Muscle of leg (tissue), 11 donors: ENCODE data around the gene PEAK1. TPM values are rescaled to one million over a fixed set of nuclear protein-coding genes. Genes with fewer than 3 reads are reported as not detected.
A peak's percentile ranks its signal among the peaks of the same experiment; 100 is the strongest.

ENCODE experiments used
- DNase-seq: peaks from one replicate; pipeline ENCODE4 v3.0.0; 2013
- H3K27ac ChIP-seq: one replicate; pipeline ENCODE4 v1.5.1; 2013; ENCODE audit warnings: mild to moderate bottlenecking, low read length, control low read depth
- H3K27me3 ChIP-seq: one replicate; pipeline ENCODE4 v1.6.1; 2013; ENCODE audit warnings: low read length; ENCODE audit not compliant: control insufficient read depth, insufficient read depth
- H3K36me3 ChIP-seq: one replicate; pipeline ENCODE4 v1.6.1; 2013; ENCODE audit warnings: low read length; ENCODE audit not compliant: control insufficient read depth, insufficient read depth
- H3K4me1 ChIP-seq: one replicate; pipeline ENCODE4 v1.6.1; 2013; ENCODE audit warnings: low read length; ENCODE audit not compliant: control insufficient read depth, insufficient read depth
- H3K4me3 ChIP-seq: one replicate; pipeline ENCODE4 v1.5.1; 2013; ENCODE audit warnings: low read length, control low read depth
- H3K9me3 ChIP-seq: replicated peaks from 2 replicates; pipeline ENCODE4 v1.6.1; 2013; ENCODE audit warnings: low read depth, low read length; ENCODE audit not compliant: control insufficient read depth
- WGBS: methylation state at CpG from one replicate; pipeline ENCODE4 v1.1.5; 2013; ENCODE audit warnings: missing lambda C conversion rate; ENCODE audit not compliant: insufficient coverage; 5-methylcytosine and 5-hydroxymethylcytosine counted together
- polyA plus RNA-seq, 8 donors: library from polyadenylated mRNA; unstranded; fragments of 120-200 nt; gene quantifications; one replicate each; pipeline versions ENCODE4 v1.2.1 to v1.2.3, GENCODE V29; 2013; ENCODE audit warnings: inconsistent platforms in 1 of 8, low replicate concordance in 1 of 8; ENCODE audit not compliant: insufficient read length in 8 of 8, insufficient read depth in 1 of 8
- total RNA-seq: library from RNA; stranded (reverse); fragments of 120-200 nt; gene quantifications from one replicate; pipeline ENCODE4 v1.2.4, GENCODE V29; 2013

PEAK1 gene
- total and polyA plus RNA-seq, 9 donors = 19.9 to 43.7 (median 35.1) TPM

GRCh38 chr15:77209221-77209620 is 210.7 kb downstream of the PEAK1 start:
- no CpG with 5 or more reads among the region's 2 CpGs for WGBS
- no peak overlapping the region for H3K27ac ChIP-seq
- no peaks in the 10 kb centered on the region for H3K27me3 ChIP-seq
- no peak overlapping the region for H3K4me3 ChIP-seq
- peaks cover 4% of the 10 kb centered on the region for H3K9me3 ChIP-seq
- H3K36me3 ChIP-seq = peaks cover 3% of the 10 kb centered on the region
- no peak for DNase-seq
- H3K4me1 ChIP-seq = no peaks in the 10 kb centered on the region

- Histone ChIP-seq H3K4me1 (no peaks in the 10 kb centered on the region), H3K27me3 (no peaks in the 10 kb centered on the region), H3K9me3 (peaks cover 4% of the 10 kb centered on the region), H3K27ac (no peak overlapping the region), H3K4me3 (no peak overlapping the region), H3K36me3 (peaks cover 3% of the 10 kb centered on the region)
- no CpG with 5 or more reads among the region's 3 CpGs for WGBS
- no peak for DNase-seq
Observed at GRCh38 chr15:77208241-77208640, 211.7 kb downstream of the PEAK1 start.

DNA sequence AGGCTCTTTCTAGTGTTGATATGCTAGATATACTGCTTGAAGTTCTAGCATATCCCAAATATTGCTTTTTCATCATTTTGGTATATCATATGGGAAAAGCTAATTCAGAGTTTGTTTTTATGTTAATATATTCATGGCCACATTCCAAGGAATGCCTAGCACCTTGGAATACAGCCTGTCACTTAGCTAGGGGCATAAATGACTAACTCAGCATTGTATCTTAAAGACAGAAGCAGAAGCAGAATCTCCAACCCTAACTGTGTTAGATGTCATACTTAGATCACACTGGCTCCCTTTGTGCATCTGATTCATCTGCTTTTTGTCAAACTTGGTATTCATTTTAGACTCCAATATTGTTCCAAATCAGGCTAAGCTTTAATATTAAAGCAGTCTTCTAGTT is 218.2 kb downstream of the PEAK1 start:
- Histone ChIP-seq H3K27me3 (no peaks in the 10 kb centered on the region), H3K4me3 (no peak overlapping the region), H3K27ac (no peak overlapping the region), H3K9me3 (peaks cover 11% of the 10 kb centered on the region), H3K4me1 (no peaks in the 10 kb centered on the region), H3K36me3 (peaks cover 9% of the 10 kb centered on the region)
- DNase-seq = no peak

GRCh38 chr15:77196381-77196780 is 223.5 kb downstream of the PEAK1 start:
- DNase-seq = no peak
- H3K4me3 ChIP-seq = no peak overlapping the region
- H3K27me3 ChIP-seq = no peaks in the 10 kb centered on the region
- peaks cover 2% of the 10 kb centered on the region for H3K4me1 ChIP-seq
- H3K36me3 ChIP-seq = peaks cover 9% of the 10 kb centered on the region
- no peak overlapping the region for H3K27ac ChIP-seq
- H3K9me3 ChIP-seq = peaks cover 11% of the 10 kb centered on the region

DNA sequence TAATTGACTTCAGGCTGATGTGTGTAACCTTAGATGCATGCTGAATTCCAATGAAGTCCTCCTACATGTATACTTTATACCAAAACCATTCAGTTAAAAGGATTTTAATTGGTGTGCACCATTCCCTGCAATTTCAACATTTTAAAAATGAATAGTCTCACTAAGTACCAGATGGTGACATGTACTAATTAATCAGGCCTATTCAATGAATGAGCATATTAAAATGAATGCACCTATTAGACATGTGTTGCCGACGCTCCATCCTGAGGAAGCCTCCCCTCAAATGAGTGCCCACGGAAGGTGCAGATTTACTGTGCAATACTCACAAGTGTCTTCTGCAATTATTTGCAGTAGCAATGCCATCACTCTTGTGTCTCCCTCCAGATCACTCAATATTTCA is 224.3 kb downstream of the PEAK1 start:
- peaks cover 9% of the 10 kb centered on the region for H3K36me3 ChIP-seq
- no peak overlapping the region for H3K27ac ChIP-seq
- peaks cover 2% of the 10 kb centered on the region for H3K4me1 ChIP-seq
- no peaks in the 10 kb centered on the region for H3K27me3 ChIP-seq
- H3K4me3 ChIP-seq = no peak overlapping the region
- no peak for DNase-seq
- 84% methylated on average over 3 of the region's 3 CpGs for WGBS
- peaks cover 11% of the 10 kb centered on the region for H3K9me3 ChIP-seq

- WGBS = no CpG with 5 or more reads among the region's 4 CpGs
- Histone ChIP-seq H3K27ac (no peak overlapping the region), H3K36me3 (no peaks in the 10 kb centered on the region)
Observed at GRCh38 chr15:77192451-77192850, 227.5 kb downstream of the PEAK1 start.

GRCh38 chr15:77191230-77191834 is 228.6 kb downstream of the PEAK1 start:
- no peak overlapping the region for H3K4me3 ChIP-seq
- no peaks in the 10 kb centered on the region for H3K27me3 ChIP-seq
- H3K36me3 ChIP-seq = no peaks in the 10 kb centered on the region
- peaks cover 6% of the 10 kb centered on the region for H3K4me1 ChIP-seq
- no peak for DNase-seq
- no CpG with 5 or more reads among the region's 2 CpGs for WGBS
- H3K9me3 ChIP-seq = no peaks in the 10 kb centered on the region
- H3K27ac ChIP-seq = no peak overlapping the region

More at GRCh38 chr15:77192451-77192850, 227.5 kb downstream of the PEAK1 start:
- no peak overlapping the region for H3K4me3 ChIP-seq
- no peak for DNase-seq
- no peaks in the 10 kb centered on the region for H3K9me3 ChIP-seq
- H3K4me1 ChIP-seq = peaks cover 3% of the 10 kb centered on the region
- no peaks in the 10 kb centered on the region for H3K27me3 ChIP-seq

DNA sequence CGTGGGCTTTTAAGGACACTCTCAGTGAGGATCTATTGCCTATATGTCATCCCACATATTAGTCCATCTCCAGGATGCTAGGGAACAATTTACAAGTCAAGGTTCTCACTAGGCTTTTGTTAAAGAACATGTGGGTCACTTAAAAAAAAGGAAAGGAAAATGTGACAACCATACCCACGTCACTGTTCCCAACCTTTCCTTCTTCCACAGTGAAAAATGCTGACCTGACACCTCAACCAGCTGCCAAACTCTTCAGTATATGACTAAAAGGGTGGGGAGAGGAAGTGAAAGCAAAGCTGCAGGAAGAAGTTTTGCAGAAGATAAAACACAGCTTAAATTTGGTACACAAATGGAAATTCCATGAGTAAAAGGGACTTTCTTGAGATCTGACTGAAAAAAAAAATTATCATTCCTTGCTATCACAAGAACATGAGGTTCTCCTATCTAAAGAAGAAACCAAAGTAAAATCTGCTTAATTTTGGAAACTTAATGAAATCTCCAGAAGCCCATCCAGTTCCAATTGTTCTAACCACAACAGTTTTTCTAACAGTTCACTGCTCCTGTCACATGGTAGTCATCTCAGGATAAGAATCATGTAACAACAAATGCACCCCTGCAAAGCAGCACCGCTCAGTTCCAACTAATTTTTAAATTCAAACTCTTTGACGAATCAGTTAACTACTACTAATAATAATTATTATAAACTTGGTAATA is 232.0 kb downstream of the PEAK1 start:
- DNase-seq = peak; percentile 92
- no peaks in the 10 kb centered on the region for H3K36me3 ChIP-seq
- no peak overlapping the region for H3K4me3 ChIP-seq
- H3K27me3 ChIP-seq = no peaks in the 10 kb centered on the region
- WGBS = 0% methylated on average over 1 of the region's 4 CpGs
- peaks cover 6% of the 10 kb centered on the region for H3K4me1 ChIP-seq
- H3K9me3 ChIP-seq = no peaks in the 10 kb centered on the region
- H3K27ac ChIP-seq = peak overlapping the region; percentile 89

GRCh38 chr15:77186594-77187011 is 233.3 kb downstream of the PEAK1 start:
- peaks cover 4% of the 10 kb centered on the region for H3K4me1 ChIP-seq
- H3K36me3 ChIP-seq = no peaks in the 10 kb centered on the region
- no peak overlapping the region for H3K4me3 ChIP-seq
- DNase-seq = peak; percentile 51
- WGBS = no CpG with 5 or more reads among the region's 3 CpGs
- H3K27me3 ChIP-seq = no peaks in the 10 kb centered on the region
- H3K9me3 ChIP-seq = no peaks in the 10 kb centered on the region
- H3K27ac ChIP-seq = peak overlapping the region; percentile 89

DNA sequence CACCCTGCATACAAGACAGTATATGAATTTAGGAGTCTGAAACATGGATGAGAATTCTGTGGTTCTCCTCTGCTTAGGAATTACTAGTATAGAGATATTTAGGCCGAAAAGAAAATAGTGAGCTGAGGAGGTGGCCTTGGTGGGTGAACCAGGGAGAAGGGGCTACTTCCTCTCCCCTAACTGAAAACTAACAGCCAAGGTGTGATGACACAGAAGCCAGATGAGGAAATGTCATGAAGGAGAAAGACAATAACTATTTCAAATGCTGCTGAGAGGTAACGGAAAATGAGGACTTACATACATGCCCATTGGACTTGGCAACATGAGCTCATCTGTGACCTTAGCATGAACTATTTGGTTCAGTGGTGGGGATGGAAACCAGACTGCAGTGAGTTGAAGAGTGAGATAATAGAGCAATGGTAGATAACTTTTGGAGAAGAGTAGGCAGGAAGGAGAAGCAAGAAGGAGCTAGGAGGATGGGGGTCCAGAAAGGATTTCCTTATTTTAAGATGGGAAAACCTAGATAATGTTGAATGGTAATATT is 234.6 kb downstream of the PEAK1 start:
- H3K36me3 ChIP-seq = peaks cover 9% of the 10 kb centered on the region
- no peaks in the 10 kb centered on the region for H3K9me3 ChIP-seq
- H3K27ac ChIP-seq = no peak overlapping the region
- no CpG with 5 or more reads among the region's 2 CpGs for WGBS
- H3K4me3 ChIP-seq = no peak overlapping the region
- DNase-seq = no peak
- peaks cover 4% of the 10 kb centered on the region for H3K4me1 ChIP-seq
- H3K27me3 ChIP-seq = no peaks in the 10 kb centered on the region
